DMS53 (cell line): ENCODE measurements around the gene PIAS1.
A peak's percentile ranks its signal among the peaks of the same experiment; 100 is the strongest.
"Not testable (repeated sequence)": the region's sequence is repeated elsewhere in the genome, so short reads cannot be mapped to it uniquely, and the experiment has no call there.

Experiments
- DNase-seq: peaks from one replicate; lab custom pipeline; 2025; lab: John Stamatoyannopoulos, UW

PIAS1 gene

GRCh38 chr15:68204361-68204760, 150.2 kb downstream of the PIAS1 start:
- DNase-seq: no peak

DNA sequence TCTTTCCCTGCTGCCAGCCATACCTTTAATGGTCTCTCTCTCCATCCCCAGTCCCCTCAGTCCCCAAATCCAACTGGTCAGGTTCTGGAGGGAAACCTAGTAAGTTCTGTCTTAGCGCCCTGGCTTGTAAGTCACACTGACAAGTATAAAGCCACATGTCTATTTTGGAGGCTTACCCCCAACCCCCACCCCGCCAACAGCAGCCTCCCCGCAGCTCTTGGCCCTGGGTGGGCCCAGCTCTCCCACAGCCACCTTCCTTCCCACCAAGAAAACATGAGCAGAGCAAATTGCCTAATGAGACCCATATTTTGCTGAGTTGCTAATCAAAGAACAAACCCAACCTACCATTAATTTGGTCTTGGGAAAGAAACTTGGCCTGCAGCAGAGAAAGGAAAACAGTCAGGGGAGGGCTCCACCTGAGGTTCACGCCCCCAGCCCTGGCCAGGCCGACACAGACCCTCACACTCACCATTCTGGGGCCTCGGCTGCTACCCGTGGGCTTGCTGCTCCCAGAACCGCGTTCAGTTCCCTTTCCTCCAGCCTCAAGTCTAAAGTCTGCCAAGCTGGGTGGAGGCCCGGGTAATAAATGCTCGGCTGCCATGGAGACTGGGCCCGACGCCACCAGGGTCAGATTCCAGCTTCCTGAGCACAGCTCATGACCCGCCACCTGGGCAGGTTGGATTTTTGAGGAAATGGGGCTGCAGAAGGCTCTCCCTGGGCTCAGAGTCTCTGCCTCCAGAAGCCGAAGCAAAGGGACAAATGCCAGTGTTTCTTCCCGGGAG, 150.9 kb downstream of the PIAS1 start, which contains the start of gene CALML4:
CALML4 (minus strand) TSS at position 557 of the 782 bp plus-strand sequence; CDS start at position 472, 85 bp downstream.
- no peak for DNase-seq

DNA sequence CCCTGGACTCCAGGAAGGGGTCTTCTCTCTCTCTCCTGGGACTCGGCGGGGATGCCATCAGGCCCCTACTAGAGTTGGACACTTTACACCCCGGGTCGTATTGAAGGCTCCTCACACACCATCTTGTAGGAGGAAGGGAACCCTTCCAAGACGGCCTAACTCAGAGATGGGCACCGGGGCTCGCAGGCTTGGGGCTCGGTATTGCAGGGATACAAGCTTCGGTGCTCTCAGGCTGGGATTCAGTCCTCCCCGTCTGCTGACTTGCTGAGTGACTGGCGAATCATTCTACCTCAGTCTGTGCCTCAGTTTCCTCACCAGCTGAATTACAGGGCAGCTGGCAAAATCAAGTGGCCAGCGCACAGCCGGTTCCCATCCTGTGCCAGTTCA, 151.4 kb downstream of the PIAS1 start:
- DNase-seq: no peak

DNA sequence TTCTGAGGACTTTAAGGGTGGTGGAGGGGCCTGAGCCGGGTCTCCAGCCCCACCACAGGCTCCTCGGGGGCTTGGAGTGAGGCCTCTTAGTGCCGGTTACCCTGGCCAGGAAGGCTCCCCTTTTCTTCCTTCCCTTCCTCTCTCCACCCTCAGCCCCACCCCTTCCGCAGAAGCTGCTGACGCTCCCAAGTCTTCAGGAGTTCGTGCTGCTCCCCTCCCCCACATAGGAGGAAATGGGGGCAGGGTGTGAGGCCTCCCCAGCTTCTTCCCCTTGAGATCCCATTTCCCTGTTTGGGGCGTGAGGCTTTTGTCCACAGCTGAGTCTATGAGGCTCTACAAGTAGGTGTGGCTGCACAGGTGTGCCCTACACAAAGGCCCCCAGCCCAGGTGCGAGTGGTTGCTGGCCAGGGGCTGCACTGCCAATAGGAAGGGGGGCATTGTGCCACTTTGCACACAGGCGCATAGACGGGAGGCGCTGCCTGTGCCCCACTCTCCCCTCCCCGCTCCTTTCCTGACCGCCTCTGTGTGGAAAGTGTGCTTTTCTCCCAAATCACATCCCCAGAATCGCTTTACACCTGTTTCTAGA, 151.9 kb downstream of the PIAS1 start:
- no peak for DNase-seq

DNA sequence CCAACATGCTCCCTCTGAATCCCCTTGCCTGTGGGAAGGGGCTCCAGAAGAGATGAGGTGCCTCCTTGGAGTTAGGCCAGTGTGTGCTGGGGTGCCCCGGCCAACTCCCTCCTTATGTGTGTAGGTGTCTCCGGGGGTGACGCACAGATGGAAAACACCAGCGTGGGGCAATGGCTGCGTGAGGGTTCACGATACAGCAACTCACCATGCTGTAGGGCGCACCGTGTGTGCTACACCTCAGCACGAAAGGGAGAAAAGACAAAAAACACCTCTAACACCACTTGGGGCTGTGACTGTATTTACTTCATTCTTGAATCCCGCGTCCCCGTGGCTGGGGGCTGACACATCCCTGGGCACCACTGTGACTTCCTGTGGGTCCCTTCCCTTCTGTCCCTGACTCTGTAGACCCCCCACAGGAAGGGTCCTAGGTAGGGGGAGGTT, 152.6 kb downstream of the PIAS1 start:
- no peak for DNase-seq

DNA sequence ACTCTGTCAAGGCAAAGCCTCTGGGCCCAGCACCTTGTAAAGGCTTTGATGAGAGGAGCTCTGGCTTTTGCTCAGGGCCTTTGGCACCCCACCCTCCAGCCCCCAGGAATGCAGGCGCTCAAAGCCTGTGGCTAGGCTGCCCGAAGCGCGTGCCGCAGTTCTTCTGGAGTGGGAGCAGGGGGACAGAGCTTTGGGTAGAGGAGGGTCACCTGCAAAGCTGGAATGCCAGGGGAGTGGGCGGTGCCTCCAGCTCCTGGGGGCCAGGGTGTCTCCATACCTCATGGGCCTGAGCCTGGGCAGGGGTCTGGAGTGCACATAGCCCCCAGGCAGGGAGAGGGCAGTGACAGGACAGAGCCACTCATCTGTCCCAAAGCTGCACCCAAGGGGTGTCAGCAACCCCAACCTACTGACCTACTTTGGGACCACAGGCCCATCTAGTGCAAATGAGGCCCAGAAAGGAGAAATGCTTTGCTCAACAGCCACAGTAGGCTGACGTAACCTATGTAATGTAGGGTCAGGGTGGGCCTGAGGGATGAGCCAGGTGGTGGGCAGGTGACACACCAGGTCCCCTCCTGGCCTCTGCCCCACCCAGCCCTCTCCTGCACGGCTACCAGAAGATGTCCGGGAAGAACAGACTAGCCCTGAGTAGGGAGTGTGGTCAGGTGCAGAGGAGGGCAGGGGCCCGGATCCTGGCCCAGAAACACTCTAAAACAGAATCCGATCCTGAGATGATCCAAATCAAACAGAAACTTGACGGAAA, 153.2 kb downstream of the PIAS1 start:
- DNase-seq: no peak

DNA sequence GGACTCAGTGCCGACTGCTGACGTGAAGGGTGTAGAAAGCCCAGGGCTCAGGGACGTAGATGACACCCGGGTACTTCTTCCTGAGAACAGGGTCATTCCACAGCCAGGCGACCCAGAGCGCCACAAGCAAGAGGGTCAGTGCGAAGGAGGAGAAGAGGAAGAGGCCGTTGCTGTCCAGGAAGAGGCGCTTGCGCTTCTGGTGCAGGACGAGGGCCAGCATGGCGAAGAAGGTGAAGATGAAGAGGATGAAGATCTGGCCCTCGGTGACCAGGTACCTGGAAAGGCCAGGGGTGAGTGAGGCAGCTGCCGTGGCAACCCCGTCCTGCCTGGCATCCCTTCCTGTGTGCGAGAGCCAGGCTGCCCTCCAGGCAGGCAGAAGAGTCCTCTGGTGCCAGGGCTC, 154.0 kb downstream of the PIAS1 start:
- DNase-seq: no peak

GRCh38 chr15:68208636-68209240, 154.6 kb downstream of the PIAS1 start:
- no peak for DNase-seq

DNA sequence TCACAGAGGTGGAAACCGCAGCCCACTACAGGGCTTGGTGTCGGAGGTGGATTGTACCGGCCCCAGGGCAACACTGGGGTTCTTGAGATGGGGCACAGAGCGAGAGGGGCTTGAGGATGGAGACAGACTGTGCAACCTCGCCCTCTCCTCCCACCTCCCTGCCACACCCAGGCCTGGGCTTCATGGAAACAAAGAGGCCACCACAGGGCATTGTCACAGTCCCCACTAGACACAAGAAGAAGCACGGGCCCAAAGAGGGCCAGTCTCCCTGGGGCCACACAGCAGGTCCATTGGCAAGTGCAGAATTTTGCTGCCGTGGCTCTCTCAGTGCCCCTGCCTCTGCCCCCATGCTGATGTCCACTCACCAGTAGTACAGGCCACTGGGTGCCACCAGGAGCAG, 155.2 kb downstream of the PIAS1 start:
- no peak for DNase-seq

DNA sequence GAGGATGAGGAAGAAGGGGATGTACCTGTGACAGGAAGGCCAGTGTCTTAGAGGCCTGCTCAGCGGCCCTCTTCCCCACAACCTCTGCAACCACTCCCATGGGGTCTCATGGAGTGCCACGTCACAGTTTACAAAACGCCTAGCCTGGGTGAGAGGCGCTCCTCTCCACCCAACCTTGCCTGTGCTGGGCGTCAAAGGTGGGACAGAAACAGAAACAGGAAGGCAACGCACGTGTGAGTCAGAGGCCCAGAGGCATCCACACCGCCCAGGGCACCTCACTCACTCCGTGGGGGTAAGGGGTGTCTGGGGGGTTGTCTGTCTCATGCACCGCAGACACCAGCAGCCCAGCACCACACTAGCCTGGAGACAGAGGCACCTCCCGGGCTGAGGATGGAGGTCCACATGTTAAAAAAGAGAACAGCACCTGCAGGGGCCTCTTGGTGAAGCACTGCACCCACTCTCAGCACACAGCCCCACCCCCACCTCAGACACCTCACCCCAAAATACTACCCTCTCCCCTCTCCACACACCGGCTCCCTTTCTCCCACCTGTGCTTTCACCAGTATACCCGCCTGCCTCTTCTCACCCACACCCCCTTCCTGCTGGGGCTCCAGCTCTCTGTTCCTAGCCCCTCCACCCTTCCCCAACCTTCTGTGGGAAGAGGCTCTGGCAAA, 155.8 kb downstream of the PIAS1 start:
- no peak for DNase-seq

- no peak for DNase-seq
Observed at GRCh38 chr15:68210409-68210756, 156.3 kb downstream of the PIAS1 start.

DNA sequence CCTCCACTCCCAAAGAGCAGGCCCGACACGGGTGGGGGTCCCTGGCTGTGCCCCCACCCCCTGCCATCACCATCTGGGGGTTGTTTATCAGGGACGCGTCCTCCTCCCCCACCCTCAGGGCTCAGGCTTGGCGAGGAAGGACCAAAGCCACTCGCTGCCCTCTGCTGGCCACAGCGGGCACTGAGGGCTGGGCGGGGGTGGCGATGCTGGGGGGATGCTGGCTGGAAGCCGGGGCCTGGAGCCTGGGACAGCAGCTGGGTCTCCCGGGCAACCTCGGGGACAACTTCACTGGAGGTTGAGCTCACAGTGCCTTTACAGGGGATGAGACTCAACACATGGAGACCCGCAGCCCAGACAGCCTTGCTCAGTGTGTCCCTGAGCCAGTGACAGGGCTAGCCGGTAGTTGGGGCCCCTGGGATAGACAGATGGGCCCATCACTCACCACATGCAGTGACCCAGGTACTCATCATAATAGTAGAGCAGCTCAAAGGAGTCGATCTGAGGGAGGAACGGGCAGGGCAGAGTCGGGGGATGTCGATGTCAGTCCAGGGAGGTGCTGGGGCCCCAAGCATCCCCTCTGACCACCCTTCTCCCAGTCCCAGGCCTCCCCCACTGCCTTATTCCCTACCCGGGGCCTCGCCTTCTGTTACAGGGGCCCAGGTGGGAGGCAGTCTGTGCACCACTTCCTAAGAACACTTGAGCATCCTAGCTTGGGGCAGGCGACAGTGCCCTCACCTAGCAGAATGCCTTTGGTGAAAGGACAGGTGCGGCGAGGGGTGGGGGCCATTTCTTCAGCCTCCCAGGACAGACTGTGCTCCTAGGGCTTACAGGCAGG, 156.9 kb downstream of the PIAS1 start:
- DNase-seq: peak; percentile 40

DNA sequence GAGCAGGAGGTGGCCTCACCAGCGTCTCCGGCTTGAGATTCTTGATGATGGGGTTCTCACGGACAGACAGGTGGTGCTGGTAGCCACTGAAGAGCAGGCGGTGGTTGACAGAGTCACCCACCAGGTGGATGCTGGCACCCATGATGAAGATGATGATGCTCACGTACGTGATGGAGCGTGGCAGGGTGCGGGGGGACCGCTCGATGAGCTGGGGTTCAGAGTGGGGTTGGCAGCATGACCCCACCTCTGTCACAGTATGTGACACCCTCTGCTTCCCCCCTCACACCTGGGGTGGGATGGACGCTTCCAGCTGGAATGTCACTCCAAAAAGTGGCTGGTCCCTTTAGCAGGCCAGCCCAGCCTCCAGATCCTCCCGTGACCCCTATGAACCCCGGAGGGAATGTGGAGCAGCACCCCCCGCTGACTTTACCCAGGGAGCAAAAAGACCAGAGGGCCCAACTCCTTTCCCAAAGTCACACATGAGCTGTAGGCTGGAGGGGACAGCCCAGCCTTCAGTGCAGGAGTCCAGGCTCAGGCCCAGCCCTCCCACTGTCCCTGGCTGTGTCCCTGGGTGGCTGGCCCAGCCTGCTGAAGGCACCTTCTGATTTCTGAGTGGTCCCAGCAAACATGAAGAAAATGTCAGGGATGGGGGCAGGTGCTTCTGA, 157.7 kb downstream of the PIAS1 start:
- DNase-seq: no peak

- not testable (repeated sequence) for DNase-seq
Observed at GRCh38 chr15:68213491-68213845, 159.4 kb downstream of the PIAS1 start.

- DNase-seq: no peak
Observed at GRCh38 chr15:68213991-68214837, 160.1 kb downstream of the PIAS1 start.

DNA sequence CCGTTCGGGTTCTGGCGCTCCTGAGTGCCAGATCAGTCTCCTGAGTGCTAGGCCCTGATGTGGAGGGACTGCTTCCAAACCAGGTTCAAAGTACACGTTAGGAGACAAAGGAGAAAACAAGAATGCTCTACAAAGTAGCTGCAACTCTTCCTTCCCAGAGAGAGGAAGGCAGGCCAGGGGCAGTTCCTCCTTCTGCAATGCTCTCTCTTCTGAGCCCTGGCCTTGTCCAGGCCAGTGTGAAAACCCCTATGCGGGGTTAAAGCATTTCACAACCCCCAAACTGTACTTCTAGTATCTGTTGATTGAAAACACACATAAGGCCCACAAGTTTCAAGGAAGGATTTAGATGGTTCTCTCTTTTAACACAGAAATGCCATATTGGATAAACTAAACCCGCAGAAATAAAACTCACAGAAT, 160.7 kb downstream of the PIAS1 start:
- DNase-seq: no peak

GRCh38 chr15:68217341-68217740, 163.2 kb downstream of the PIAS1 start:
- no peak for DNase-seq

DNA sequence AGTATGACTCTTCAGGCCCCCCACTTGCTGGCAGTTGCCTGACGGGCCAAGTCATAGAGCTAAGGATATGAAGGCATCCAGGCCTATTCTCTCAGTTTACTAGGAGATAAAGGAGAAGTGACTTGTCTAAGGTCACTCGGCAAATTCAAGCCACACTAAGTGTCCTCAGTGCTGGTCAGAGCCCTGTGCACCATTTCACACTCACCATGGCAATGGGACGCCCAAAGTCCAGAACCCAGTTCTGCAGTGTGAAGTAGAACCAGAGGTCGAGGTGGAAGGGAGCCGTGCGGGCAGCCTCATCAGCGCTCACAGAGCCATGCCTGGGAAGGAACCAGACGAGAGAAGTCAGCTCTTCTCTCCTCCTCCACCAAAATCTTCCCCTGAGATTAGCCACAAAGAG, 164.2 kb downstream of the PIAS1 start:
- no peak for DNase-seq
